ENCODE results near the gene GMDS.

Gene GMDS

DNA sequence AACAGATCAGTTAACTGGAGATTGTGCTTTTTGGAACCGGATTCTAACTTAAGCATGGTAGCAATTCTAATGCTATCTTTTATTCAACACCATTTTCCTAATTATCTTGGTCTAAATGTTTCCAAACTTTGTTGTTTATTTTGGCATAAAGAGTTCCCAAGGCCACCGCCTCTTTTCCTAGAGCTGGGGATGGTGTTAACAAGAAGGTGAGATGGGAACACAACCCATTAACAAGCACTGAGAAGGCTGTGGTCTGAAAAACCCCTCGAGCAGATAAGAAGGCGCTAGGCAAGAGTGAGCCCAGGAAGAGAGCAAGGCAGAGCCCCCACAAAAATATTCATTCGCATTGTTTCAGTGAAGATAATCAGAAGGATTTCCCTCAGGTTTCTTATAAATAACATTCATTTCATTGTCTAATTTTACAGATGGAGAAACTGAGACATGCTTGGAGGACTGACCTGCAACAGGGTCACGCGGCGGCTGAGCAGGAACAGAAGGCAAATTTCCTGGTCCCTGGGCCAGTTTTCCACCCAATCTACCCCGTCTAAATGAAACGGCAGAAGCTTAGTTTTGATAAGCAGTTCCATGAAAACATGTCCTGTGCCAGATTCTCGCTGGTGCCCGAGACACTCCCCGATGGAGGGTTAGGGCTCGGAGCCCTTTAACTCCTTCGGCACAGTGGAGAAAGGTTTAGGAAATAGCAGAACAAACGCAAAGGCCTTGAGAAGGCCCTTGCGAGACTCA, 480.1 kb downstream of the GMDS start:
- DNase-seq (ENCODE audit: low spot score) = no peak
- TF ChIP-seq, protein P1, sequence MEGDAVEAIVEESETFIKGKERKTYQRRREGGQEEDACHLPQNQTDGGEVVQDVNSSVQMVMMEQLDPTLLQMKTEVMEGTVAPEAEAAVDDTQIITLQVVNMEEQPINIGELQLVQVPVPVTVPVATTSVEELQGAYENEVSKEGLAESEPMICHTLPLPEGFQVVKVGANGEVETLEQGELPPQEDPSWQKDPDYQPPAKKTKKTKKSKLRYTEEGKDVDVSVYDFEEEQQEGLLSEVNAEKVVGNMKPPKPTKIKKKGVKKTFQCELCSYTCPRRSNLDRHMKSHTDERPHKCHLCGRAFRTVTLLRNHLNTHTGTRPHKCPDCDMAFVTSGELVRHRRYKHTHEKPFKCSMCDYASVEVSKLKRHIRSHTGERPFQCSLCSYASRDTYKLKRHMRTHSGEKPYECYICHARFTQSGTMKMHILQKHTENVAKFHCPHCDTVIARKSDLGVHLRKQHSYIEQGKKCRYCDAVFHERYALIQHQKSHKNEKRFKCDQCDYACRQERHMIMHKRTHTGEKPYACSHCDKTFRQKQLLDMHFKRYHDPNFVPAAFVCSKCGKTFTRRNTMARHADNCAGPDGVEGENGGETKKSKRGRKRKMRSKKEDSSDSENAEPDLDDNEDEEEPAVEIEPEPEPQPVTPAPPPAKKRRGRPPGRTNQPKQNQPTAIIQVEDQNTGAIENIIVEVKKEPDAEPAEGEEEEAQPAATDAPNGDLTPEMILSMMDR (conservative IDR thresholded peaks at IDR 0.05; ENCODE audit: low read depth) = no peak
- ChIA-PET POLR2A (ENCODE audit: low non-redundant PET) (no interaction called here), CTCF (no interaction called here)
- H3K27ac ChIP-seq = no peak overlapping the region

DNA sequence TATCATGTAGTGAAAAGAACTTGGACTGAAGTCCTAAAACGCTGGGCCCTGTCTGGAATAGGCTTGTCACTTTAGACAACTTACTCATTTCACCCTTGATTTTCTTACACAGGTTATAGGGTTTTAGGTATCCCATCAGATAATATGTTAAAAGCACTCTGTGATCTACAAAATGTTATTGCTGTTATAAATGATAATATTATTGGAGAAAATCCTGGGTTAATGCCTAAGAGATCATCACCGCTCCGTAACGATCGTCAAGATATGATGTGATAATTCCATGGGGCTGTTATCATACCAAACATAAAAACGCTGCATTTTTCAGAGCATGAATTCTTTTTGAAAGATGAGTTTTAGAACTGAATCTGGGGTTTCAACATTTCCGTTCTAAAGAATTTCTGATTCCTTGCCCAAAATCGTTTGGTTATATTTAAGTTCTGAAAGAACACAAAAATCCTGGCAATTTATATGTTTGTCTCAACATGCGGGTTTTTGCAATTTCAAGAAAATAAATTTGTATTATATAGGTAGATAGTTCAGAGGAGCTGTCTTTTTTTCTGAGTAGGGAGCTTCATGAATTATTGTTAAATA, 480.9 kb downstream of the GMDS start:
- no peak overlapping the region for H3K27ac ChIP-seq
- TF ChIP-seq, protein P1 (conservative IDR thresholded peaks at IDR 0.05; ENCODE audit: low read depth) = no peak
- ChIA-PET POLR2A (ENCODE audit: low non-redundant PET) (no interaction called here), CTCF (no interaction called here)
- DNase-seq (ENCODE audit: low spot score) = no peak

DNA sequence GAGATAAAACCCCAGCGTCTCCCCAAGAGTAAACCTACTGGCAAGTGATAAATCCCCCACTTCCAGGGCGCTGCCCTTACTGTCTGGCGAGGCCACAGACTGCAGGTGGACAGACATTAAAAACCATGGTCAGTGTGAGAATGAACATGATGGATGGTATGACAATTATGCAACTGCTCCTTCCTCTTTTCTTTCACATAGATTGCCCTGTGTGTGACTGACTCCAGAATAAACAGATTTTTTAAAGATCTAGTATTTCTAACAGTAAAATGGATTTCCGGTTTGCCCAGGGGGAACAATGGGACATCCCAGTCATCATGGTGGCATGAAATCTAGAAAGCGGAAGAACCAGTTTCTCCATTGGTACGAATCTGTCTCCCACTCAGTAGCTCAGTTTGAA, 482.0 kb downstream of the GMDS start:
- H3K27ac ChIP-seq = no peak overlapping the region
- ChIA-PET CTCF (interaction anchor here (0.6 kb wide), 1 partner anchor 202 kb away, joined by 3 read pairs; no protein-coding TSS in a partner anchor), POLR2A (ENCODE audit: low non-redundant PET) (no interaction called here)
- DNase-seq (ENCODE audit: low spot score) = no peak
- TF ChIP-seq, protein P1 (conservative IDR thresholded peaks at IDR 0.05; ENCODE audit: low read depth) = no peak

DNA sequence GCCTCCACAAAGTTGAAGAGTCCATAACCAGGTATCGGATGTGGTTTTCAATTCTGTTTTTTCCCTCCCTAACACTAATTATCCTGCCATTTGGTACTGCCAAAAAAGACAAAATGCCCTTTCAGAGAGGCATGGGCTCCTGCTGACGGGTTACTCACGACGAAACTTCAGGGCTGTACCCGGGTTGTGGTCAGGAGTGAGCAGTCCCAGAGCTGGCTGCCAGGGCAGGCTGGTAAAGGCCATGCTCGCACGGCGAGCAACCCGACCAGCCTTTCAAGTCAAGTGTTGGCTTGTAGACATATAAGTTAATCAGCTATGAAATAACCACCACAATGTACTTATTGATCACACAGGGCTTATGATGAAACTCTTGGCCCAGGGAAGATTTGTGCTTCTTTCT, 483.2 kb downstream of the GMDS start:
- TF ChIP-seq, protein P1 (conservative IDR thresholded peaks at IDR 0.05; ENCODE audit: low read depth) = no peak
- ChIA-PET CTCF (no interaction called here), POLR2A (ENCODE audit: low non-redundant PET) (no interaction called here)
- H3K27ac ChIP-seq = no peak overlapping the region
- DNase-seq (ENCODE audit: low spot score) = no peak

DNA sequence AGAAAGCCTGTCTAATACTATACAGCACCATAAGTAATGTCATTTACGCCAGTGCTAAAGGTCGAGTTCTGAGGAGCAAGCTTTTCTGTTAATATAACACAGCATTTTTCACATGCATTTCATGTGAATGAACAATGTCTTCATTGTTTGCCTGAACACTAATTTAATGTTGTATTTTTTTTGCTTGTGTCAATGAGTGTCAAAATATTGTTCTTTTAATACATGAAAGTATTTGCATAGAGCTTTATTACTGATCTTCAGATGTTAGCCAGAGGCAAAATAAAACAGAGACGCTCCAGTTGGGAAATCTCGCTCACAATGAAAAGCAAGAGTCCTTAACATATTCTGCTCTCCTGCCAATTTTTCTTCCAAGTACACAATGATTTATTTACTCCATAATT, 483.9 kb downstream of the GMDS start:
- DNase-seq (ENCODE audit: low spot score) = no peak
- no peak overlapping the region for H3K27ac ChIP-seq
- TF ChIP-seq, protein P1 (conservative IDR thresholded peaks at IDR 0.05; ENCODE audit: low read depth) = no peak
- POLR2A ChIA-PET (ENCODE audit: low non-redundant PET) = no interaction called here
- CTCF ChIA-PET = no interaction called here

GRCh38 chr6:1760876-1761275, 484.5 kb downstream of the GMDS start:
- H3K27ac ChIP-seq = no peak overlapping the region
- ChIA-PET CTCF (no interaction called here), POLR2A (ENCODE audit: low non-redundant PET) (no interaction called here)
- no peak for DNase-seq (ENCODE audit: low spot score)
- TF ChIP-seq, protein P1 (conservative IDR thresholded peaks at IDR 0.05; ENCODE audit: low read depth) = no peak

Measured in RWPE1 (cell line).